Suppressor macrophage treated with lipopolysaccharide for 1 hour (primary cell): ENCODE measurements around the gene PBX1.

Experiments used
- DNase-seq, 3 donors: peaks; one replicate each; pipeline ENCODE4 v3.0.0-alpha.2; 2020 to 2022

The PBX1 gene

GRCh38 chr1:164702664-164703063 is 143.7 kb downstream of the PBX1 start:
- DNase-seq = no peak

DNA sequence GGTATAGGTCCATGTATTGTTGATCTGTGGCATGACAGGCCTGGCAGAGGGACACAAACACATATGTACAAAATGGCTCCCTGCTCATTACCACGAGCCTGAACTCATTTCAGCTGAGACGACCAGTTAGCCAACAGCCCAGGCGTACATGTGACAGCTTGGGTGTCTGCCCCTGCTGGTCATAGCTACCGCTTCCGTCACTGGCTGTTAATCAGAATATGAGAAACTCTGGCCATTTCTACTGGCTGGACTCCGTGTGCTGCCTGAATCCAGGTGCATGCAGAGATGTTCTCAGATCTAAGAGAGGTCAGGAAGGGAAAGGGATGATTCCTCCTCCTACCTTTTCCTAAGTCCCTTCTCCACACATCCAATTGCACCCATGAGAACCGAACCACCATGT is 144.5 kb downstream of the PBX1 start:
- DNase-seq = no peak

- no peak for DNase-seq
These were observed 145.0 kb downstream of the PBX1 start for GRCh38 chr1:164703960-164704411.

DNA sequence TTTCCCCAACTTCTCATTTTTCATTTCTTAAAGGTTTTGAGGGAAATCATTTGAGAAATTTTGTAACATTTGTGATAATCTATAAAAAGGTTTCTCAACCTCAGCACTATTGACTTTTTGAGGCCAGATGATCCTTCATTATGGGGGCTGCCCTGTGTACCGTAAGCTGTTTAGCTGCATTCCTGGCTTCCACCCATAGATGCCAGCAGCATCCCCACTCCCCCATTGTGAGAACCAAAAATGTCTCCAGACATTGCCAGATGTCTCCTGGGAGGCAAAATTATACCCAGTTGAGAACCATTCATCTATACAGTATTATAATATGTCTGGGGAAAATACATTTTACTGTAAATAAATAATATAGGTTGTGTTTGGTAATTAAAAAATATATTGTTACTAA is 146.0 kb downstream of the PBX1 start:
- no peak for DNase-seq

DNA sequence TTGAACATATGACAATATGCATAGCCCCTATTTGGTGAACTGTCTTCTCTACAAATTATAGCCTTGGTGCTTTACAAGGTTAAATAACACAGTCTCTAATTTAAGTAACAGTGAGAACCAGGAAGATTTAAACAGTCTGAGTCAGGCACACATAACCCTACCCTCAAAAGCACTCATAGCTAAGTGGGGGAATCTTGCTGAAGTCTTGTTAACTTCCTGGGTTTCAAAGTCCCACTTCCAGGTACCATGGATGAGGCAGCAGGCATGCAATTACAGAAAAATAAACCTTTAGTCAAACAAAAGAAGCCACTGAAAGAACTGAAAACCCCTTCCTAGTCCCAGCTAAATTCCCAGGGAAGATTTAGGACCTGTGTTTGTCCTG is 147.6 kb downstream of the PBX1 start:
- no peak for DNase-seq

DNA sequence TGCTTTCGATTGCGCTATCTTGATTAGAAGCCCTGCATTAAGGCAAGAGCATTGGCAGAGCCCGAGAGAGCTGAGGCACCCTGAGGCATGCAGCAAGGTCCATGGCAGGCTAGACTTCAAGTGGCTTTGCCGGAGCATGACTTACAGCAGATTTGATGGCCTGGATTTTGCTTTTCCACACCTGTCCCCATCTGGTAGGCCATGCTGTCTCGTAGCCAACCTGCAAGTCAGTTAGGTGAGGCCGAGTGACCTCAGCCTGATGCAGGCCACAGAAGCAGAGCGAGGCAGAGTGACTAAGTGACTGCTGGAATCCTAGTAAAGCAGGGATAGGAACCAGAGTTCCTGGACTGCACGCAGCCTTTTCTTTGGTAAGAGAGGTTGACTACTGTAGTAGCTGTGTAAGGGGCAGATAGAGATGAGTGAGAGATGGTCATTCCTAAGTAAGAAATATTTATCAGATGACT is 148.9 kb downstream of the PBX1 start:
- no peak for DNase-seq

DNA sequence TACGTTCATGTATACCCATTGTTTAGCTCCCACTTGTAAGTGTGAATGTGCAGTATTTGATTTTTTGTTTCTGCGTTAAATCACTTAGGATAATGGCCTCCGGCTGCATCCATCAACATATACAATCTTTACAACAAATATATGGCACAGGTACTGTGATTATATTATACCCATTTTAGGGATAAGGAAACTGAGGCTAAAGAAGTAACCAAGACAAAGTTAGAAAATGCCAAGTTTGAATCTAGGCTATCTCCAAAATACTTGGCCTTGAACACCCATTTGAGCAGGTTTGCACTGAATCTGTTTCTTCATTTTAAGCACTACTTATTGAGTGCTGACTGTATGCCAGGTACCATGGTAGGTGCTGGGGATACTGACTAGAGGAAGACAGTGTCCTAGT is 149.6 kb downstream of the PBX1 start:
- DNase-seq = no peak

DNA sequence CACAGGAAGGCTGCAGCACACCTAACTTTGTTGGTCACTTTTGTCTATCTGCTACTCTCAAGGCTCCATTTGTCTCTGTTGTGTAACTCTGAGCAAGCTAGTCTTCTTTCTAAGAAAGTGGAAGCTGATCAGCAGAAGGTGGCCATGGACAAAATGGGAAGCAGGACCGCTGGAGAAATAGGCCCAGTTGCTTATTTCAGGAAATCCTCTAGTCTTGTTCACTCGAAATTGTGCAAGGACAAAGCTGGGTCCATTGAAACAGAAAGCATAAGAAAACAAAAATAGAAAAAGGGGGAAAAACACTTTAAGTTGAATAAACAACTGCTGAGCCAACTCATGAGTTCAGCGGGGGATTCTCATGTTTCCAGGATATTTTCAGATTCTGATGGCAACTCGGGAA is 150.1 kb downstream of the PBX1 start:
- peak; percentile 86 to 96 (median 94) for DNase-seq

DNA sequence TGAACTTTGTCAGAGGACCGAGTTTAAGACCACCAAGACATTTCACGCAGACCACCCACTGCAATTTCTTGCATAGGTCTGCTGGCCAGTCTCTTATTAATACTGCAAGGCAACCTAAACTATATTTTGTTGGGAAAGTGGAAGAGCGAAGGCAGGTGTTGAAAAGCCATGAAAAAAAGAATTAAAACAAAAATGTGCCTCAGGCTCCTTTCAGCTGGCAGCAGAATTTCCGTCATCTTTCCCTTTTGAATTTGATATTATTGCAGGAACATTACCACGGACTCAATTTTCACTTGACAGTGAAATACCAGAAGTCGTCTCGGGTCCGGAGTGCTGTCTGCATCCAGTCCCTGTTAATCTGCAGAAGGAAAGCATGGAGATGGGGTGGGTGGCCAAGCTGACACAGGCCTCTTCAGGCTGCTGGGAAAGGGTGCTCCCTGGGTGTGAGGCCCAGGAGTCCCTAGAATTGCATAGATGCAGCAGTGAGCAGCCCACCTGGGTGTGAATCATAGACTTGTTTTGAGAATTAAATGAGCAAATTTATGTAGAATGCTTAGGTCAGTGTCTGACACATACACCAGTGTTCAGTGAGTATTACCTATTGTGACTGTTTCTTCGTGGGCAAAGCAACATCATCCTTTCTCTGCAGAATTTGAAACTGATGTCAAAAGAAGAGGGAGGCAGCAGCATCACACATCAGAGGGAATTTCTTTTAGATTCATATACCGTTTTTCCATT is 150.7 kb downstream of the PBX1 start:
- DNase-seq = peak; percentile 26 to 62 (median 31)

DNA sequence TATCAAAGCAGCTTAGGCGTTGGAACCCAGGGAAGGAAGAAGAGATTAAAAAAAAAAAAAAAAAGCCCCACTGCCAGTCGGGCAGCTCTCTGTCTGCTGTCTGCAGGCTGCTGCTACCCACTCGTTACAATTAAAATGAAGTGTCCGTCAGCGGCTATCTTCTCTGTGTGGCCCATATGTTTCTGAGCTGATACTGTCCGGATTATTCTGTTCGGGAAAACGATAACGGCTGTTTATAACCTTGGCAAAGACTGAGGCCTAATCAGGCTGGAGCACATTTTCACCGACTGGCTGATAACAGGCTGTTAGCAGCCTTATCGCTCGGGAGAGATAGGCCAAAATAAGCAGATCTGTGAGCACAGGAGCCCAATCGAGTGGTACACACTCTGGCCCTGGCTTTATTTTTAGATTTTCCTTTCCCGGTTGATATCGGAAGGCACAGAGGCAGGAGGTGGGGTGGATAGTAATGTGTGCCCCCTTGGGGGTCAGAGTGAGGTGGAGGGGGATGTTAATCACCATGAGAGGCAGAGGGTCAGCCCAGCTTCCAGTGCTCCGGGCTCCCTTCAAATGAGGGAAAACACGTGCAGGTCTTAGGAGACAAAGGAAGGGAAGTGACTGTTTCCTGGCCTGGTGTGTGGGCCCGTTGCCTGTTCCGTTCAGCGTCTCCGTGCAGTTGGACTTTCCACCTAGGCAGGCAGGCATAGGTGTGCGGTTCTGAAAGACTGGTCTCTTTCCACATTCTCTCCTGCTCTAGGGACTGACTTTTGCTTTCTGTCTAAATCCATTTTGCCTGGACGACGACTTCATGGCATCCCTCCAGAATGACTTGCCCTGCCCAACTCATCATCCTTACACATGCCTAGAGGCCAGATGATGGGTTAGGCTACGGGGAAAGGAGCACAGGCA is 153.4 kb downstream of the PBX1 start:
- DNase-seq = no peak

DNA sequence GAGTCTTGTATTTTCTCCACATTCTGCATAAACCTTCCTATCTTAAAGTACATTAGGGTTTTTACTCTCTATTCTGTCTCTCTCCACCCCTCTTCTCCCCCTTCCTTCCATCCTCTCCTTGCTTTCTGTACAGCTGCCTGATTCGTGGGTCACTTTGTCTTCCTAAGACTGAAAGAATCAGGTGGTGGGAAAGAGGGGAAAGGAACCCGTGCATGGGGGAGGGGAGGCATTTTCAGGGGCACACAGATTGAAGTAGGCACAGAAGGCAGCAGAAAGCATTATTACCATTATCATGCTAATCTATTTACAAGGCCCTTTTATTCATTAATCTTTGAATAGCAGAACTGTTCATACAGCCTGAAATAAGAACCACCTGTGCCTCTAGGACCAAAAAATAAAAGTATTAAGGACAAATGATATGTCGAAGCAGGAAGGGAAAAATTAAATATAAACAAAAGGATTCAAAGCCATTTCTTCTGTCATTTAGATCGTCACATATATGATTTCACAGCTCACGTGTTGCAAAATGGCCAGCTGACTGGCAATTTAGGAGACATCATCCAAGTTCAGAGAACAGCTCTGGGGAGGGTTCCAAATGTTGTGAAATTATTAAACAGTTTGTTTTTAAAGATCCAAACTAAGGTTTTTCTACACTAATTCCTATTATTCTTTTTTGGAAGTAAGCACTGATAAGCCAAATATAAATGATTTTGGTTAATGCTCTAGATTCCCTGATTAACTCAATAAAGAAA is 154.6 kb downstream of the PBX1 start:
- DNase-seq = no peak

GRCh38 chr1:164716992-164717703 is 158.2 kb downstream of the PBX1 start:
- peak; percentile 76 to 91 (median 87) for DNase-seq

DNA sequence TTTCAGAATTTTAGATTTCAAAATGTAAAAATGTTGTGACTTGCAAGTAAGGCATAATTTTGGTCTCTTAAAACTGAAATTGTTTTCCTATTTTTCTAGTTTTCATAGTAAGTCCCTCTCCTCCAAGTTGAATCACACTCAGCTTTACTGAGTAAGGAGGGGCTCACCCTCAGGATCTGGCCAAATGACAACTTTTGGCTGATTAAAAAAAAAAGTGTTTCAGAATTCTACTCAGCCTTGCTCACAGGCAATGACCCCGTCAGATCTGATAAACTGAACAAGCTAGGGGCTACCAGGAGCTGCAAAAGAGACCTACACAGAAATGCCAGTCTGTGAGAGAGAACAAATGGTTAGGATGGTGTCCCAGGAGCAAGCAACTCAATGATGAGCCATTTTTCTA is 159.8 kb downstream of the PBX1 start:
- no peak for DNase-seq

DNA sequence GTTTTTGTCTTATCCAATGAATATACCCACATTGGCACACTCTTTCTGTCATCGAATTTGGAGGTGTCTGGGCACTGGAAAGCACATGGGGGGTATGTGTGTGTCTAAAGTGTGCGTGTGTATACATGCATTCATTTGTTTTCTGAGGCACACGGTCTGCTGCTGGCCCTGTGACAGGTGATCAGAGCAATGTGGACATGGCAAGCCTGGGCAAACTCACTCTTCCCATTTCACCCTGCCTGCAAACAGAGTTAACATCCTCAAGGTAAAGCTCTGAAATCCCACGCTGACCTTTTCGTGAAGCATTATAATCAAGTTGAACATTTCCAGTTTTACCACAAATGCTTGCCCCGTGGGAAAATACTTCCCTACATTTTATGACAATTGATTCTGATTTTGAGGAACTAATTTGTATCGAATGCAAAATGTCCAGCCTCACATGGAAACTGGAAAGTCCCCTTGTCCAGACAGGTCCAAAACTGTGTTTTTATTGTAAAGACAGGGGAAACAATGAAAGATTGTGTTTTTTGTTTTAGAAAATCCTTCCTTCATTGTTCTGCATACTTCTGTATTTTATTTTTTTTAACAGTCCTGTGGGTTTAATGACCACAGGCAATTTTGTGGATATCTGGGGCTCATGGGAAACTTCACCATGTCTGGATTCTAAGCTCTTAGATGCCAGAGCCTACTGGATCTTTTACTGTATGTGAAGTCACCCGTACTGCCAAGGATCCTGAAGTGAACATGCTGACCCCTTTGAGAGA is 160.9 kb downstream of the PBX1 start:
- peak; percentile 41 to 75 (median 55) for DNase-seq

DNA sequence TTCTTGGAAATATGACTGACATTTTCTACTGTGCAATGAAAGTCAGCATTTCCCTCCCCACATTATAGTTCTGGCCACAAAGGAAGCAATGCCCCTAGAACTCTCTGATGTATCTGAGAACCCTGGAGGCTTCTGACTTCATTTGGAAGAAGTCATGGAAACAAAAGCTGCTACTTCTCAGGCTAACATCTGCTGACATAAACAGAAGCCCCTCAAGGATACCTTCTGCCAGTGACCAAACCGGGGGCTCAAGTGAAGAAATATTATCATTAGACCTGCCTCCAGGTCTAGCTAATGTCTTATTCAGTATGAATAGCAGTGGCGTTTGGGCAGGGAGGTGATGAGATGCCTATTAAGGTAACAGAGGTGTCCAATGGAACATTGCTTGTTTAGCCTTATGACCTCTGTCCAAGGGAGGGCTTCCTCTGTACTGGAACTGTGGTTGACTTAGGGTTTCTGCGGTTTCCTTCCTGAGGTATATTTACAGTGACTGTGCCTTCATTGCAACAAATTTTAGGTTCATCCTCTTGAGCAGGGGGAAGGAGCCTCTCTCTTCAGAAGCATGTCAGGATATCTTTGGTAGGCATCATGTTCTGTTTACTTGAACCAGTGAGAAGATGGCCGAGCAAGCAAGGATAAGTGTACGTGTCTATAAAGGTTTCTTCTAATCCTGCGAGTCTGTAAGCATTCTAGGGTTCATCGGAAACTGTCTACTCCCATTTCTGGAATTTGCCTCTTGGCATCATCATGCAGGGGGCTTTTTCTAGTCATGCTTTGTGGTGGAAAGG is 161.7 kb downstream of the PBX1 start:
- DNase-seq = peak in 1 of 3 donors; percentile 32

DNA sequence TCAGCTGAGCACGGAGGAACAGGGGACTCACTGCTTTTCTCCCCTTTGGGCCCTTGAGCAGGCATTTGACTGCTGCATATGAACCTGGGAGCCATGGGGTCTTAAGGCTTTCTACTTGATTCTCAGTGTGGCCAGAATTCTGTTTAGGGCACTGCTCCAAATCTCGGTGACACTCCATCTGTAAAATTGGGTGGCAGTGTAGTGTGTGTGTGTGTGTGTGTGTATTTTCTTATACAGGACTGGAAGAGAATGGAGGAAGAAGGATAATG is 162.2 kb downstream of the PBX1 start:
- DNase-seq = no peak

- DNase-seq = no peak
These were observed 164.4 kb downstream of the PBX1 start for GRCh38 chr1:164723296-164723798.

DNA sequence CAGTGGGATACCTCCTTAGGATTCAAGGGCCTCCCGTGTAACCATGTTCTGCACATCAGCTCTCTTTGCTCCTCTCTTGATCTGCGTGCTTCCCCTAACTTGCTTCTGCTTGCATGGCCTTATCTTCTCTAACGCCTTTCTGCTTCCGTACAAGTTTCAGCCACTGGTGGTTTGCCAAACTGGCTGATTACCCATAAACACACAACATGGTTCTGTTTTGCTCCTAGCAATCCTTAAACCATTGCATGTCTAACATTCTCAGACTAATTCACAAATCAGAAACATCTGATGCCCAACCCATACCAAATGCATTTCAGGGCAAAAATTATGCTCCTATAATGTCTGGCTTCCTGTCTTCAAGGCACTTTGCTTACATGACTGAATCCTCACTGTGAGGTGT is 166.4 kb downstream of the PBX1 start:
- DNase-seq = no peak

DNA sequence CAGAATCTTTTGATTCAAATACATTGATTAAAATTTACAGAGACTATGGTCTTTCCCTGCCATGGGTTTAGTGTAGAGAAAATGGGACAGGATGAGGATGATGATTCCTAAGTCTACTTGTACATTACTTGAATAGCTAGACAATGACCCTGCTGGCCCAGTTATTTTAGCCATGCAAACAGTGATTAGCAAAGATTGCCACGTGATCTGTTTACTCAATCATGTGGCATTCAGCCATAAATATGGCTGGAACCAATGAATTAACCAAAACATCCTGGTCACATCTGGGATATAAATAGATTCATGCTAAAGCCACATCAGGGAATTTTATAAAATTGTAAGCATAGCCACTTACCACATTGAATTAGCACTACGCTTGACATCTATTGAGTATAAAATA is 167.3 kb downstream of the PBX1 start:
- no peak for DNase-seq

- no peak for DNase-seq
These were observed 169.7 kb downstream of the PBX1 start for GRCh38 chr1:164728719-164729118.
